ENCODE measurements around the gene CCDC177. TPM values are rescaled to one million over a fixed set of nuclear protein-coding genes. Genes with fewer than 3 reads are reported as not detected.

Gene CCDC177
- total and polyA plus RNA-seq, 9 of the 15 experiments (the other 6 are each of a cell fraction or from before 2014, with no cell fraction given) = not detected

GRCh38 chr14:69539631-69540410, 34.9 kb downstream of the CCDC177 start:
- WGBS (ENCODE audit: insufficient coverage, low coverage, missing lambda C conversion rate) = 5% methylated on average over 5 of the region's 6 CpGs
- in situ Hi-C loops (cut with MboI) = no loop called here
- POLR2A ChIA-PET = interaction anchor here (1.0 kb wide), 1 partner anchor 269 kb away, joined by 3 read pairs; no protein-coding TSS in a partner anchor
- Histone ChIP-seq H3K9me1 (ENCODE audit: control insufficient read depth, insufficient read depth, low read length) (no peaks in the 10 kb centered on the region), H3K4me3 (no peak overlapping the region), H3K4me2 (ENCODE audit: insufficient read depth, low read length) (no peak overlapping the region), H3K9ac (ENCODE audit: insufficient read depth in 1 of 2, low read depth in 2 of 2, low read length in 2 of 2) (no peak overlapping the region), H4K20me1 (replicated peaks; ENCODE audit: control insufficient read depth, insufficient read depth, low read length) (no peaks in the 10 kb centered on the region), H3K9me3 (replicated peaks; ENCODE audit: control insufficient read depth, insufficient read depth, low read depth, low read length) (no peaks in the 10 kb centered on the region), H3K4me1 (replicated peaks in 1 of 2; ENCODE audit: control insufficient read depth in 2 of 2, insufficient read depth in 2 of 2, low read length in 2 of 2) (no peaks in the 10 kb centered on the region), H3K36me3 (ENCODE audit: control insufficient read depth, insufficient read depth, low read length) (no peaks in the 10 kb centered on the region), H2AFZ (ENCODE audit: low read depth, low read length) (no peak overlapping the region), H3K27me3 (ENCODE audit: control insufficient read depth in 2 of 2, insufficient read depth in 2 of 2, low read length in 2 of 2) (peaks cover 0 to 27% of the 10 kb centered on the region in 2 experiments; a peak in 4 of 5 replicates), H3K79me2 (ENCODE audit: control insufficient read depth, insufficient read depth, low read length) (no peaks in the 10 kb centered on the region), H3K27ac (ENCODE audit: extremely low read depth, low read depth, low read length) (no peak overlapping the region)
- FAIRE-seq (no peak), DNase-seq (ENCODE audit: extremely low read depth in 1 of 4, low spot score in 3 of 4) (no peak), ATAC-seq (no peak)
- intact Hi-C loops (cut with micrococcal nuclease) = no loop called here
- BruUV-seq (replicated peaks) = no TSS peak
- CTCF ChIA-PET (ENCODE audit: low intra/inter-chr PET ratio) = no interaction called here
- no peak for TF ChIP-seq ZNF143 (CRISPR knock-in tag; IDR thresholded peaks at IDR 0.05)
- TF ChIP-seq GTF3C2 (IDR thresholded peaks at IDR 0.05; ENCODE audit: borderline replicate concordance, extremely low read depth, insufficient read length) = no peak
- no peak for TF ChIP-seq RBM14 (IDR thresholded peaks at IDR 0.05; ENCODE audit: borderline replicate concordance, insufficient read depth, low read depth, low read length)
- no peak for TF ChIP-seq TCF15 (CRISPR knock-in tag; IDR thresholded peaks at IDR 0.05)
- no peak for TF ChIP-seq POLR3G (IDR thresholded peaks at IDR 0.05; ENCODE audit: extremely low read depth, insufficient read length, insufficient replicate concordance)
- TF ChIP-seq NFYB (IDR thresholded peaks at IDR 0.05; ENCODE audit: extremely low read depth, insufficient read length) = no peak
- no peak for TF ChIP-seq HIVEP1 (CRISPR knock-in tag; IDR thresholded peaks at IDR 0.05)
- no peak for TF ChIP-seq SIN3A (IDR thresholded peaks at IDR 0.05; ENCODE audit: borderline replicate concordance in 2 of 2, control insufficient read depth in 1 of 2, low read depth in 2 of 2, low read length in 2 of 2)
- TF ChIP-seq HMGXB4 (CRISPR knock-in tag; IDR thresholded peaks at IDR 0.05) = no peak
- no peak for TF ChIP-seq KHSRP (IDR thresholded peaks at IDR 0.05)
- no peak for TF ChIP-seq HMG20A (CRISPR knock-in tag; conservative IDR thresholded peaks at IDR 0.05)
- TF ChIP-seq BCOR (IDR thresholded peaks at IDR 0.05) = no peak
- TF ChIP-seq CSDE1 (IDR thresholded peaks at IDR 0.05) = no peak
- no peak for TF ChIP-seq THAP7 (CRISPR knock-in tag; IDR thresholded peaks at IDR 0.05)
